SU-DHL-6 (cell line): ENCODE results near the gene RPS6KA2.

Experiments used
- H2AFZ ChIP-seq: fragments of 200-600 bp; sonication (generic); 2 replicates; pipeline ENCODE4 v1.6.1; 2014; ENCODE audit warnings: low read depth, mild to moderate bottlenecking, moderate library complexity, mixed read lengths, antibody characterized with exemption, low read length; ENCODE audit not compliant: severe bottlenecking
- H3F3A ChIP-seq: fragments of 200-600 bp; shearing (Covaris generic); 2 replicates; pipeline ENCODE4 v1.6.0; 2016; ENCODE audit warnings: antibody characterized with exemption, mild to moderate bottlenecking; ENCODE audit not compliant: insufficient read depth
- H3K27ac ChIP-seq: fragments of 200-600 bp; sonication (generic); 2 replicates; pipeline ENCODE4 v1.5.1; 2016; ENCODE audit warnings: low read depth, mild to moderate bottlenecking, low read length, moderate library complexity, mixed read lengths
- H3K27me3 ChIP-seq: fragments of 200-600 bp; sonication (generic), shearing (Covaris generic); 2 replicates; pipeline ENCODE4 v1.6.0; 2014; ENCODE audit warnings: mild to moderate bottlenecking, low read length
- H3K36me3 ChIP-seq: fragments of 200-600 bp; sonication (generic); 2 replicates; pipeline ENCODE4 v1.6.1; 2014; ENCODE audit warnings: mild to moderate bottlenecking, low read length, mixed read lengths
- H3K4me2 ChIP-seq: fragments of 300-600, 200-600 bp; shearing (Covaris generic), sonication (generic); 2 replicates; pipeline ENCODE4 v1.6.0; 2014; ENCODE audit warnings: low read length, low read depth, mild to moderate bottlenecking; ENCODE audit not compliant: poor library complexity, severe bottlenecking
- H3K4me3 ChIP-seq: fragments of 200-600 bp; sonication (generic); 2 replicates; pipeline ENCODE4 v1.5.1; 2014; ENCODE audit warnings: antibody characterized with exemption, low read length, mild to moderate bottlenecking, mixed read lengths; ENCODE audit not compliant: insufficient read depth, poor library complexity, severe bottlenecking
- H3K79me2 ChIP-seq: fragments of 200-600 bp; sonication (generic); 2 replicates; pipeline ENCODE4 v1.6.1; 2014; ENCODE audit warnings: mild to moderate bottlenecking, low read length, moderate library complexity; ENCODE audit not compliant: insufficient read depth
- H3K9ac ChIP-seq: fragments of 200-600 bp; sonication (generic); 2 replicates; pipeline ENCODE4 v1.7.0; 2014; ENCODE audit warnings: mild to moderate bottlenecking, low read length
- H3K9me2 ChIP-seq: fragments of 200-600 bp; sonication (generic); replicated peaks from 2 replicates; pipeline ENCODE4 v1.6.1; 2014; ENCODE audit warnings: low read length; ENCODE audit not compliant: insufficient read depth
- H3K9me3 ChIP-seq: fragments of 200-600 bp; sonication (generic); 2 replicates; pipeline ENCODE4 v1.6.1; 2014; ENCODE audit warnings: low read length, mixed read lengths; ENCODE audit not compliant: insufficient read depth
- H4K20me1 ChIP-seq: fragments of 200-600 bp; sonication (generic); 2 replicates; pipeline ENCODE4 v1.6.1; 2014; ENCODE audit warnings: low read depth, mild to moderate bottlenecking, antibody characterized with exemption, low read length, moderate library complexity, mixed read lengths
- CTCF ChIP-seq: fragments of 200-600 bp; sonication (generic); IDR thresholded peaks from one replicate; pipeline ENCODE4 v1.5.1; 2017; ENCODE audit warnings: antibody characterized with exemption, mild to moderate bottlenecking, low read length, moderate library complexity; ENCODE audit not compliant: insufficient read depth, poor library complexity, severe bottlenecking
- EZH2phosphoT487 ChIP-seq: fragments of 200-600 bp; sonication (generic), shearing (Covaris generic); conservative IDR thresholded peaks from 2 replicates; pipeline ENCODE4 v1.6.1; 2018; ENCODE audit warnings: mild to moderate bottlenecking, antibody characterized with exemption, low read length, moderate library complexity, mixed read lengths

Gene RPS6KA2

GRCh38 chr6:166439366-166440091 is 187.5 kb downstream of the RPS6KA2 start:
- no peak overlapping the region for H3K9ac ChIP-seq
- H3K79me2 ChIP-seq = no peaks in the 10 kb centered on the region
- no peaks in the 10 kb centered on the region for H3K36me3 ChIP-seq
- H3K9me3 ChIP-seq = no peaks in the 10 kb centered on the region
- no peaks in the 10 kb centered on the region; the same call in 1 of the 2 replicates for H3K27me3 ChIP-seq
- H3F3A ChIP-seq = no peaks in the 10 kb centered on the region
- no peak overlapping the region for H2AFZ ChIP-seq
- no peak overlapping the region for H3K4me2 ChIP-seq
- no peak overlapping the region for H3K27ac ChIP-seq
- no peak for TF ChIP-seq EZH2phosphoT487
- TF ChIP-seq CTCF = no peak
- H3K9me2 ChIP-seq = no peaks in the 10 kb centered on the region
- H3K4me3 ChIP-seq = no peak overlapping the region
- H4K20me1 ChIP-seq = no peaks in the 10 kb centered on the region

- H3K36me3 ChIP-seq = no peaks in the 10 kb centered on the region
- H3K9me3 ChIP-seq = no peaks in the 10 kb centered on the region
- no peak overlapping the region for H3K27ac ChIP-seq
- no peaks in the 10 kb centered on the region for H3F3A ChIP-seq
- H2AFZ ChIP-seq = no peak overlapping the region
- H3K9me2 ChIP-seq = no peaks in the 10 kb centered on the region
- H3K9ac ChIP-seq = no peak overlapping the region
- no peak for TF ChIP-seq CTCF
- no peak for TF ChIP-seq EZH2phosphoT487
- no peaks in the 10 kb centered on the region for H3K79me2 ChIP-seq
- no peaks in the 10 kb centered on the region for H4K20me1 ChIP-seq
- H3K27me3 ChIP-seq = no peaks in the 10 kb centered on the region; the same call in 1 of the 2 replicates
- H3K4me2 ChIP-seq = no peak overlapping the region
- no peak overlapping the region for H3K4me3 ChIP-seq
Observed at GRCh38 chr6:166438211-166438861, 188.7 kb downstream of the RPS6KA2 start.

- H2AFZ ChIP-seq = no peak overlapping the region
- no peaks in the 10 kb centered on the region for H3K9me2 ChIP-seq
- H4K20me1 ChIP-seq = no peaks in the 10 kb centered on the region
- H3K27ac ChIP-seq = no peak overlapping the region
- no peak overlapping the region for H3K9ac ChIP-seq
- H3K36me3 ChIP-seq = no peaks in the 10 kb centered on the region
- H3K4me2 ChIP-seq = no peak overlapping the region
- H3F3A ChIP-seq = no peaks in the 10 kb centered on the region
- H3K4me3 ChIP-seq = no peak overlapping the region
- H3K27me3 ChIP-seq = no peaks in the 10 kb centered on the region; the same call in 1 of the 2 replicates
- no peaks in the 10 kb centered on the region for H3K9me3 ChIP-seq
- no peaks in the 10 kb centered on the region for H3K79me2 ChIP-seq
- no peak for TF ChIP-seq EZH2phosphoT487
Observed at GRCh38 chr6:166437661-166438060, 189.4 kb downstream of the RPS6KA2 start.
